Peyer's patch (tissue), 4 donors: ENCODE results near the gene PRKCH. TPM values are rescaled to one million over a fixed set of nuclear protein-coding genes. Genes with fewer than 3 reads are reported as not detected.

ENCODE experiments used
- DNase-seq, 3 donors: peaks; one replicate each; pipeline ENCODE4 v3.0.0-alpha.2; 2017 to 2019
- H3K27ac ChIP-seq, 4 donors: fragments of 200-600 bp; sonication (generic); one replicate each; pipeline ENCODE4 v1.5.1; 2016 to 2019
- H3K27me3 ChIP-seq, 2 donors: fragments of 200-600 bp; sonication (generic); one replicate each; pipeline ENCODE4 v1.5.1; 2019
- H3K36me3 ChIP-seq, 3 donors: fragments of 200-600 bp; sonication (generic); one replicate each; pipeline ENCODE4 v1.5.1; 2016 to 2019
- H3K4me1 ChIP-seq, 4 donors: fragments of 200-600 bp; sonication (generic); one replicate each; pipeline ENCODE4 v1.5.1; 2016 to 2019
- H3K4me3 ChIP-seq, 4 donors: fragments of 200-600 bp; sonication (generic); 1 replicate in 3 of 4; 2 replicates in 1 of 4; pipeline ENCODE4 v1.5.1; 2016 to 2019; ENCODE audit warnings: mild to moderate bottlenecking in 1 of 4
- H3K9me3 ChIP-seq, 4 donors: fragments of 200-600 bp; sonication (generic); one replicate each; pipeline ENCODE4 v1.5.1; 2016 to 2019; ENCODE audit warnings: mild to moderate bottlenecking in 1 of 4
- CTCF ChIP-seq, 6 experiments: fragments of 450-650 bp in 4 of 6; fragments of 200-600 bp in 2 of 6; sonication (generic) in 1 of 6; IDR thresholded peaks; one replicate each; pipeline ENCODE4 v1.5.1; 2017 to 2019; ENCODE audit warnings: antibody characterized with exemption in 6 of 6, mild to moderate bottlenecking in 3 of 6, moderate library complexity in 1 of 6
- POLR2A ChIP-seq, 2 donors: fragments of 450-650 bp; IDR thresholded peaks; one replicate each; pipeline ENCODE4 v1.5.1; 2017; ENCODE audit warnings: antibody characterized with exemption in 2 of 2, mild to moderate bottlenecking in 2 of 2, moderate library complexity in 2 of 2
- total RNA-seq, 4 donors: library from RNA; depleted of rRNA; stranded (reverse); fragments of >200 nt; gene quantifications; one replicate each; pipeline ENCODE4 v1.1.0, GENCODE V29; 2016

PRKCH gene
- 10 to 100 TPM; 32.5 to 64.2 (median 53.0) TPM for total RNA-seq

GRCh38 chr14:61321385-61322010 is at the start of gene PRKCH:
PRKCH (plus strand) TSS chr14:61321579; CDS start chr14:61322102, 523 bp downstream.
- H3K27me3 ChIP-seq, result no peaks in the 10 kb centered on the region
- H3K9me3 ChIP-seq, result no peaks in the 10 kb centered on the region
- H3K4me1 ChIP-seq, result peaks cover 0 to 6% (median 0%) of the 10 kb centered on the region in 4 donors
- TF ChIP-seq POLR2A (IDR thresholded peaks at IDR 0.05) (peak; percentile 72 to 76), CTCF (IDR thresholded peaks at IDR 0.05) (peak in 2 of 6 experiments; percentile 9 to 29)
- peak; percentile 68 to 93 (median 89) for DNase-seq
- H3K4me3 ChIP-seq, result peak within 1 kb of the TSS; percentile 54 to 92 (median 66)
- H3K27ac ChIP-seq, result peak within 1 kb of the TSS; percentile 80 to 94 (median 82)
- H3K36me3 ChIP-seq, result no peaks in the 10 kb centered on the region

GRCh38 chr14:61277232-61277631 is 44.1 kb upstream of the PRKCH start:
- no peaks in the 10 kb centered on the region for H3K36me3 ChIP-seq
- no peaks in the 10 kb centered on the region for H3K27me3 ChIP-seq
- H3K27ac ChIP-seq, result peak overlapping the region in 2 of 4 donors; percentile 33 to 43
- no peaks in the 10 kb centered on the region for H3K9me3 ChIP-seq
- no peak for TF ChIP-seq POLR2A (IDR thresholded peaks at IDR 0.05)
- no peak for TF ChIP-seq CTCF (IDR thresholded peaks at IDR 0.05)
- peak overlapping the region in 2 of 4 donors; percentile 68 to 85 for H3K4me3 ChIP-seq
- peaks cover 0 to 4% (median 0%) of the 10 kb centered on the region in 4 donors for H3K4me1 ChIP-seq
- DNase-seq, result no peak

- no peak for TF ChIP-seq CTCF (IDR thresholded peaks at IDR 0.05)
- no peak for TF ChIP-seq POLR2A (IDR thresholded peaks at IDR 0.05)
- no peak for DNase-seq
- Histone ChIP-seq H3K27me3 (no peaks in the 10 kb centered on the region), H3K27ac (peak overlapping the region in 2 of 4 donors; percentile 33 to 43), H3K4me3 (peak overlapping the region in 2 of 4 donors; percentile 68 to 85), H3K36me3 (no peaks in the 10 kb centered on the region), H3K4me1 (peaks cover 0 to 4% (median 0%) of the 10 kb centered on the region in 4 donors), H3K9me3 (no peaks in the 10 kb centered on the region)
Observed at GRCh38 chr14:61277784-61278183, 43.6 kb upstream of the PRKCH start.

- Histone ChIP-seq H3K9me3 (no peaks in the 10 kb centered on the region), H3K4me1 (peaks cover 0 to 4% (median 0%) of the 10 kb centered on the region in 4 donors), H3K36me3 (no peaks in the 10 kb centered on the region), H3K4me3 (peak overlapping the region in 3 of 4 donors; percentile 49 to 85 (median 68)), H3K27me3 (no peaks in the 10 kb centered on the region), H3K27ac (peak overlapping the region in 3 of 4 donors; percentile 89 to 100 (median 97))
- no peak for DNase-seq
- TF ChIP-seq POLR2A (IDR thresholded peaks at IDR 0.05) (no peak), CTCF (IDR thresholded peaks at IDR 0.05) (no peak)
Observed at GRCh38 chr14:61279082-61279481, 42.3 kb upstream of the PRKCH start.

GRCh38 chr14:61280092-61280525 is 41.3 kb upstream of the PRKCH start:
- Histone ChIP-seq H3K9me3 (no peaks in the 10 kb centered on the region), H3K27me3 (no peaks in the 10 kb centered on the region), H3K4me3 (peak overlapping the region; percentile 40 to 85 (median 58)), H3K36me3 (no peaks in the 10 kb centered on the region), H3K4me1 (peaks cover 0 to 4% (median 3%) of the 10 kb centered on the region in 4 donors), H3K27ac (peak overlapping the region; percentile 53 to 100 (median 93))
- TF ChIP-seq CTCF (IDR thresholded peaks at IDR 0.05), result no peak
- TF ChIP-seq POLR2A (IDR thresholded peaks at IDR 0.05), result no peak
- DNase-seq, result peak in 2 of 3 donors; percentile 60 to 70
